ENCODE data around the gene CREBBP. TPM values are rescaled to one million over a fixed set of nuclear protein-coding genes. Genes with fewer than 3 reads are reported as not detected.
A peak's percentile ranks its signal among the peaks of the same experiment; 100 is the strongest.

The CREBBP gene
- total and polyA plus RNA-seq, 2 donors (not counting 3 experiments of a cell fraction or from before 2014, with no cell fraction given): 13.8 to 72.7 TPM

GRCh38 chr16:3804426-3805016 is 76.0 kb downstream of the CREBBP start:
- DNase-seq (ENCODE audit: low read depth, low spot score): no peak
- H3K9me3 ChIP-seq (replicated peaks; ENCODE audit: control insufficient read depth, insufficient read depth, low read length): no peaks in the 10 kb centered on the region
- no peak for TF ChIP-seq GATA2 (IDR thresholded peaks at IDR 0.05; ENCODE audit: insufficient read depth, insufficient read length, low read depth, low read length)
- no peak for TF ChIP-seq FOS (IDR thresholded peaks at IDR 0.05; ENCODE audit: borderline replicate concordance, insufficient read depth, low read length)
- TF ChIP-seq POLR2AphosphoS5 (IDR thresholded peaks at IDR 0.05; ENCODE audit: insufficient read depth, low read depth, low read length): no peak
- TF ChIP-seq CTCF (IDR thresholded peaks at IDR 0.05; ENCODE audit: extremely low read depth in 1 of 2, insufficient read depth in 1 of 2, low read depth in 1 of 2, low read length in 2 of 2): no peak
- TF ChIP-seq EZH2 (IDR thresholded peaks at IDR 0.05; ENCODE audit: borderline replicate concordance, low read depth, low read length, severe bottlenecking): no peak
- TF ChIP-seq JUN (IDR thresholded peaks at IDR 0.05; ENCODE audit: borderline replicate concordance, insufficient read depth, insufficient read length, low read depth): no peak
- TF ChIP-seq MYC (IDR thresholded peaks at IDR 0.05; ENCODE audit: low read depth, low read length): no peak
- no peak for TF ChIP-seq POLR2A (IDR thresholded peaks at IDR 0.05; ENCODE audit: low read depth, low read length)
- TF ChIP-seq MAX (IDR thresholded peaks at IDR 0.05; ENCODE audit: insufficient read depth, insufficient read length): no peak
- H3K4me2 ChIP-seq (ENCODE audit: insufficient read depth, low read length): no peak overlapping the region
- H3K27me3 ChIP-seq (ENCODE audit: control insufficient read depth in 2 of 2, insufficient read depth in 2 of 2, low read length in 2 of 2): no peaks in the 10 kb centered on the region
- no peak overlapping the region for H3K9ac ChIP-seq (replicated peaks; ENCODE audit: extremely low read depth, insufficient read depth, low read length)
- no TSS peak for BruUV-seq (replicated peaks)
- dilution Hi-C loops (cut with MboI; ENCODE audit: extremely low pct_ligation_motif_present, low sequenced_read_pairs): no loop called here
- CTCF ChIA-PET: no interaction called here
- no peak overlapping the region for H3K27ac ChIP-seq (ENCODE audit: insufficient read depth, low read depth, low read length)
- H3K79me2 ChIP-seq (ENCODE audit: control insufficient read depth, insufficient read depth, low read length): peaks cover 85% of the 10 kb centered on the region
- no peak overlapping the region for H3K4me3 ChIP-seq (replicated peaks in 1 of 3; ENCODE audit: insufficient read depth in 1 of 3, low read depth in 1 of 3, low read length in 3 of 3)
- POLR2A ChIA-PET: no interaction called here
- peaks cover 3% of the 10 kb centered on the region for H3K4me1 ChIP-seq (ENCODE audit: control insufficient read depth, extremely low read depth, insufficient read depth, low read length)
- intact Hi-C loops (cut with micrococcal nuclease): no loop called here
- no peaks in the 10 kb centered on the region for H3K9me1 ChIP-seq (replicated peaks; ENCODE audit: control insufficient read depth, extremely low read depth, insufficient read depth, low read length)
- H2AFZ ChIP-seq (ENCODE audit: low read depth, low read length): no peak overlapping the region
- FAIRE-seq: peak; percentile 38
- H3K36me3 ChIP-seq (ENCODE audit: control insufficient read depth in 2 of 2, extremely low read depth in 1 of 2, insufficient read depth in 2 of 2, low read length in 2 of 2): peaks cover 0 to 11% of the 10 kb centered on the region in 2 experiments
- peaks cover 16% of the 10 kb centered on the region for H4K20me1 ChIP-seq (replicated peaks; ENCODE audit: control insufficient read depth, extremely low read depth, insufficient read depth, low read length)

Measured in endothelial cell of umbilical vein (primary cell).